B cell (primary cell): ENCODE results near the gene LAMA1. TPM values are rescaled to one million over a fixed set of nuclear protein-coding genes. Genes with fewer than 3 reads are reported as not detected.

Experiments used
- ATAC-seq: fragments of 200-7000 bp; cut with Tn5 transposase; one replicate; pipeline ENCODE4 v1.10.0; 2021; ENCODE audit warnings: low read depth, mild to moderate bottlenecking, moderate number of reproducible peaks, moderate library complexity
- CTCF ChIA-PET: fragments of 350-600 bp; sonication (Branson Sonifier 250); formaldehyde crosslinking; loops from one replicate; lab custom pipeline; 2021; ENCODE audit warnings: antibody characterized with exemption, inconsistent platforms; lab: Charles Lee
- POLR2A ChIA-PET: fragments of 350-600 bp; sonication (Branson Sonifier 250); formaldehyde crosslinking; loops from one replicate; lab custom pipeline; 2021; ENCODE audit warnings: antibody characterized with exemption; lab: Charles Lee
- DNase-seq: peaks from one replicate; pipeline ENCODE4 v3.0.0; 2013
- H2AFZ ChIP-seq: 2 replicates; pipeline ENCODE4 v1.6.1; 2012; ENCODE audit warnings: mild to moderate bottlenecking, low read depth, low read length; ENCODE audit not compliant: insufficient read depth, poor library complexity, severe bottlenecking
- H3K27ac ChIP-seq, 2 donors: 1 replicate in 1 of 2; 2 replicates in 1 of 2; pipeline ENCODE4 v1.5.1; 2012 to 2013; ENCODE audit warnings: low read length in 2 of 2, mild to moderate bottlenecking in 2 of 2, moderate library complexity in 1 of 2
- H3K27me3 ChIP-seq, 4 experiments: fragments of 200-600 bp in 1 of 4; sonication (generic) in 1 of 4; replicated peaks in 1 of 4; 1 replicate in 2 of 4; 2 replicates in 2 of 4; pipeline versions ENCODE4 v1.6.1 to v1.7.0; 2013 to 2016; ENCODE audit warnings: low read length in 3 of 4, mild to moderate bottlenecking in 2 of 4, mixed read lengths in 1 of 4, moderate library complexity in 1 of 4; ENCODE audit not compliant: insufficient read depth in 4 of 4, control insufficient read depth in 3 of 4; ENCODE audit errors: control extremely low read depth in 1 of 4
- H3K36me3 ChIP-seq, 2 experiments: replicated peaks in 1 of 2; 1 replicate in 1 of 2; 2 replicates in 1 of 2; pipeline versions ENCODE4 v1.6.1 to v1.7.1; 2013; ENCODE audit warnings: low read length in 1 of 2; ENCODE audit not compliant: insufficient read depth in 2 of 2, control insufficient read depth in 1 of 2; ENCODE audit errors: control extremely low read depth in 1 of 2, extremely low read depth in 1 of 2
- H3K4me1 ChIP-seq, 2 donors: fragments of 200-600 bp in 1 of 2; sonication (generic) in 1 of 2; 1 replicate in 1 of 2; 2 replicates in 1 of 2; pipeline versions ENCODE4 v1.5.1 to v1.6.1; 2013 to 2017; ENCODE audit warnings: low read length in 2 of 2; ENCODE audit not compliant: control insufficient read depth in 2 of 2, insufficient read depth in 2 of 2
- H3K4me2 ChIP-seq: replicated peaks from 2 replicates; pipeline ENCODE3; 2012; ENCODE audit warnings: mild to moderate bottlenecking, low read depth, low read length; ENCODE audit not compliant: poor library complexity, severe bottlenecking
- H3K4me3 ChIP-seq, 5 experiments: fragments of 200-600 bp in 1 of 5; sonication (generic) in 1 of 5; 1 replicate in 3 of 5; 2 replicates in 2 of 5; pipeline versions ENCODE4 v1.5.1 to v1.7.0; 2011 to 2016; ENCODE audit warnings: low read length in 4 of 5, mild to moderate bottlenecking in 4 of 5, low read depth in 2 of 5, control low read depth in 1 of 5, moderate library complexity in 1 of 5; ENCODE audit not compliant: insufficient read depth in 1 of 5; ENCODE audit errors: control extremely low read depth in 1 of 5, extremely low read depth in 1 of 5
- H3K79me2 ChIP-seq: fragments of 200-600 bp; sonication (generic); one replicate; pipeline ENCODE4 v1.6.0; 2016; ENCODE audit warnings: low read length; ENCODE audit not compliant: control insufficient read depth, insufficient read depth
- H3K9ac ChIP-seq: fragments of 200-600 bp; sonication (generic); 2 replicates; pipeline ENCODE4 v1.6.1; 2017; ENCODE audit warnings: mild to moderate bottlenecking, low read length, moderate library complexity
- H3K9me3 ChIP-seq, 3 donors: one replicate each; pipeline versions ENCODE4 v1.6.1 to v1.7.1; 2013; ENCODE audit warnings: low read length in 2 of 3; ENCODE audit not compliant: control insufficient read depth in 2 of 3, insufficient read depth in 1 of 3; ENCODE audit errors: control extremely low read depth in 1 of 3
- H4K20me1 ChIP-seq: 2 replicates; pipeline ENCODE4 v1.6.0; 2012; ENCODE audit warnings: mild to moderate bottlenecking, low read length; ENCODE audit not compliant: insufficient read depth, control insufficient read depth, poor library complexity, severe bottlenecking
- H3K27ac Mint-ChIP-seq: one replicate; pipeline ENCODE4 v1.8.0; 2021; ENCODE audit warnings: mixed read lengths
- H3K27me3 Mint-ChIP-seq: one replicate; pipeline ENCODE4 v1.8.0; 2021; ENCODE audit warnings: mixed read lengths
- H3K4me1 Mint-ChIP-seq: one replicate; pipeline ENCODE4 v1.8.0; 2021; ENCODE audit warnings: mixed read lengths
- H3K4me3 Mint-ChIP-seq: one replicate; pipeline ENCODE4 v1.8.0; 2021; ENCODE audit warnings: mixed read lengths
- H3K9me3 Mint-ChIP-seq: one replicate; pipeline ENCODE4 v1.8.0; 2022; ENCODE audit warnings: mixed read lengths; ENCODE audit not compliant: insufficient read depth
- CTCF ChIP-seq: fragments of 200-600 bp; IDR thresholded peaks from one replicate; pipeline ENCODE4 v1.8.0; 2022; ENCODE audit warnings: antibody characterized with exemption, mild to moderate bottlenecking
- EZH2 ChIP-seq: IDR thresholded peaks from 2 replicates; pipeline ENCODE4 v1.6.1; 2012; ENCODE audit warnings: borderline replicate concordance, low read depth, mild to moderate bottlenecking, moderate library complexity, low read length; ENCODE audit not compliant: insufficient read depth, poor library complexity, severe bottlenecking
- WGBS: methylation state at CpG from one replicate; pipeline ENCODE4 v1.1.5; 2013; ENCODE audit warnings: missing lambda C conversion rate; ENCODE audit not compliant: insufficient coverage; 5-methylcytosine and 5-hydroxymethylcytosine counted together
- intact Hi-C: fragments of 100-400 bp; cut with micrococcal nuclease; formaldehyde crosslinking; loops from one replicate; pipeline ENCODE4 v1.10.0; 2022
- polyA plus RNA-seq: library from polyadenylated mRNA; depleted of rRNA; stranded (reverse); fragments of >200 nt; gene quantifications from 2 replicates; pipeline ENCODE4 v1.2.3, GENCODE V29; 2012
- total RNA-seq, 2 donors: library from RNA; stranded (reverse); fragments of 120-200 nt in 1 of 2; gene quantifications; 1 replicate in 1 of 2; 2 replicates in 1 of 2; pipeline versions ENCODE4 v1.2.3 to v1.2.4, GENCODE V29; 2013 to 2022

LAMA1 gene
- total and polyA plus RNA-seq, 2 donors (not counting 1 experiment from before 2014, with no cell fraction given) = not detected

- Histone ChIP-seq H3K27me3 (no peaks in the 10 kb centered on the region), H3K79me2 (no peaks in the 10 kb centered on the region), H3K4me2 (no peak overlapping the region), H4K20me1 (no peaks in the 10 kb centered on the region), H2AFZ (no peak overlapping the region), H3K36me3 (no peaks in the 10 kb centered on the region), H3K4me1 (no peaks in the 10 kb centered on the region), H3K27ac (no peak overlapping the region), H3K9ac (no peak overlapping the region), H3K9me3 (peaks cover 0 to 12% (median 0%) of the 10 kb centered on the region in 3 donors), H3K4me3 (no peak overlapping the region)
- DNase-seq = no peak
- no peak overlapping the region for H3K27ac Mint-ChIP-seq
- no peak overlapping the region for H3K4me3 Mint-ChIP-seq
- no peaks in the 10 kb centered on the region for H3K27me3 Mint-ChIP-seq
- H3K4me1 Mint-ChIP-seq = no peaks in the 10 kb centered on the region
- no peak for ATAC-seq
- POLR2A ChIA-PET = no interaction called here
- TF ChIP-seq CTCF (no peak), EZH2 (no peak)
- H3K9me3 Mint-ChIP-seq = peaks cover 6% of the 10 kb centered on the region
- CTCF ChIA-PET = no interaction called here
- WGBS = 100% methylated on average over 1 of the region's 2 CpGs
- intact Hi-C loops = no loop called here
Measured at GRCh38 chr18:6927153-6927552, 190.4 kb downstream of the LAMA1 start.

GRCh38 chr18:6923220-6923619 lies 194.4 kb downstream of the LAMA1 start:
- Histone ChIP-seq H3K79me2 (no peaks in the 10 kb centered on the region), H4K20me1 (no peaks in the 10 kb centered on the region), H2AFZ (no peak overlapping the region), H3K36me3 (no peaks in the 10 kb centered on the region), H3K4me1 (no peaks in the 10 kb centered on the region), H3K27ac (no peak overlapping the region), H3K4me2 (no peak overlapping the region), H3K4me3 (no peak overlapping the region), H3K9ac (no peak overlapping the region), H3K27me3 (no peaks in the 10 kb centered on the region), H3K9me3 (peaks cover 0 to 6% (median 0%) of the 10 kb centered on the region in 3 donors)
- ATAC-seq (no peak), DNase-seq (no peak)
- CTCF ChIA-PET = no interaction called here
- no peaks in the 10 kb centered on the region for H3K27me3 Mint-ChIP-seq
- H3K27ac Mint-ChIP-seq = no peak overlapping the region
- H3K4me3 Mint-ChIP-seq = no peak overlapping the region
- POLR2A ChIA-PET = no interaction called here
- intact Hi-C loops = no loop called here
- H3K4me1 Mint-ChIP-seq = no peaks in the 10 kb centered on the region
- TF ChIP-seq CTCF (no peak), EZH2 (no peak)
- peaks cover 6% of the 10 kb centered on the region for H3K9me3 Mint-ChIP-seq
- WGBS = no CpG with 5 or more reads among the region's 1 CpG
